Psoas muscle (tissue), 8 donors: ENCODE data around the gene LRRC56. TPM values are rescaled to one million over a fixed set of nuclear protein-coding genes. Genes with fewer than 3 reads are reported as not detected.
"Not testable (repeated sequence)": the region's sequence is repeated elsewhere in the genome, so short reads cannot be mapped to it uniquely, and the experiment has no call there.

Source experiments
- ATAC-seq, 4 donors: fragments of 200-7000 bp; cut with Tn5 transposase; one replicate each; pipeline ENCODE4 v1.9.1; 2020; ENCODE audit warnings: moderate library complexity in 3 of 4, mild to moderate bottlenecking in 2 of 4
- DNase-seq, 2 donors: peaks; one replicate each; pipeline ENCODE4 v3.0.0-alpha.2; 2020
- H3K27ac ChIP-seq: fragments of 200-600 bp; one replicate; pipeline ENCODE4 v1.8.0; 2022
- H3K27me3 ChIP-seq, 3 donors: fragments of 200-600 bp in 1 of 3; one replicate each; pipeline versions ENCODE4 v1.6.1 to v1.8.0; 2013 to 2022; ENCODE audit warnings: low read length in 2 of 3, mild to moderate bottlenecking in 2 of 3, moderate library complexity in 1 of 3; ENCODE audit not compliant: insufficient read depth in 3 of 3
- H3K36me3 ChIP-seq, 2 donors: fragments of 200-600 bp in 1 of 2; one replicate each; pipeline versions ENCODE4 v1.6.1 to v1.8.0; 2013 to 2022; ENCODE audit warnings: low read depth in 1 of 2, mild to moderate bottlenecking in 1 of 2, moderate library complexity in 1 of 2; ENCODE audit not compliant: insufficient read depth in 1 of 2
- H3K4me1 ChIP-seq: fragments of 200-600 bp; one replicate; pipeline ENCODE4 v1.8.0; 2022
- H3K4me3 ChIP-seq: fragments of 200-600 bp; one replicate; pipeline ENCODE4 v1.8.0; 2022; ENCODE audit warnings: mild to moderate bottlenecking
- H3K9me3 ChIP-seq: fragments of 200-600 bp; one replicate; pipeline ENCODE4 v1.8.0; 2022
- WGBS, 3 donors: extraction: QIAGEN DNeasy Blood & Tissue Kit; methylation state at CpG; one replicate each; pipeline versions ENCODE4 v1.1.6 to v1.1.7; 2013; 5-methylcytosine and 5-hydroxymethylcytosine counted together
- intact Hi-C, 2 donors: fragments of 100-400 bp; cut with DNase I; formaldehyde crosslinking; loops; one replicate each; pipeline versions ENCODE4 v1.11.0 to v1.14.2; 2022
- polyA plus RNA-seq, 3 donors: library from polyadenylated mRNA; stranded (reverse); fragments of 200-250 nt; gene quantifications; one replicate each; pipeline ENCODE4 v1.2.3, GENCODE V29; 2013
- total RNA-seq, 4 donors: library from RNA; stranded (reverse); fragmentation: NEBNext Ultra II Directional in 2 of 4; extraction: Animal tissue kit (Norgen Biotek cat#: 25700) in 2 of 4; gene quantifications; one replicate each; pipeline versions ENCODE4 v1.2.1 to v1.2.4, GENCODE V29; 2021 to 2023
- TF ChIP-seq, protein P1 (sequence below): fragments of 200-600 bp; IDR thresholded peaks from one replicate; pipeline ENCODE4 v1.8.0; 2022; ENCODE audit warnings: antibody characterized with exemption
- donor health status: healthy with polysubstance abuse.
- donor health status: DM: no; HTN: no; CAD: no; lungs with moderate emphysema.
- donor health status: Bipolar disorder and iron deficiency.
- donor health status: healthy.
- donor health status: DM: yes; HTN: yes; CAD: no.
- donor health status: DM: no; HTN: no; CAD: no.
- donor health status: DM: no; HTN: no; CAD: no.
- donor health status: DM: yes; HTN: yes; CAD: no.

LRRC56 gene
- total and polyA plus RNA-seq, 7 donors = 0.30 to 0.84 (median 0.54) TPM; not detected in 1

DNA sequence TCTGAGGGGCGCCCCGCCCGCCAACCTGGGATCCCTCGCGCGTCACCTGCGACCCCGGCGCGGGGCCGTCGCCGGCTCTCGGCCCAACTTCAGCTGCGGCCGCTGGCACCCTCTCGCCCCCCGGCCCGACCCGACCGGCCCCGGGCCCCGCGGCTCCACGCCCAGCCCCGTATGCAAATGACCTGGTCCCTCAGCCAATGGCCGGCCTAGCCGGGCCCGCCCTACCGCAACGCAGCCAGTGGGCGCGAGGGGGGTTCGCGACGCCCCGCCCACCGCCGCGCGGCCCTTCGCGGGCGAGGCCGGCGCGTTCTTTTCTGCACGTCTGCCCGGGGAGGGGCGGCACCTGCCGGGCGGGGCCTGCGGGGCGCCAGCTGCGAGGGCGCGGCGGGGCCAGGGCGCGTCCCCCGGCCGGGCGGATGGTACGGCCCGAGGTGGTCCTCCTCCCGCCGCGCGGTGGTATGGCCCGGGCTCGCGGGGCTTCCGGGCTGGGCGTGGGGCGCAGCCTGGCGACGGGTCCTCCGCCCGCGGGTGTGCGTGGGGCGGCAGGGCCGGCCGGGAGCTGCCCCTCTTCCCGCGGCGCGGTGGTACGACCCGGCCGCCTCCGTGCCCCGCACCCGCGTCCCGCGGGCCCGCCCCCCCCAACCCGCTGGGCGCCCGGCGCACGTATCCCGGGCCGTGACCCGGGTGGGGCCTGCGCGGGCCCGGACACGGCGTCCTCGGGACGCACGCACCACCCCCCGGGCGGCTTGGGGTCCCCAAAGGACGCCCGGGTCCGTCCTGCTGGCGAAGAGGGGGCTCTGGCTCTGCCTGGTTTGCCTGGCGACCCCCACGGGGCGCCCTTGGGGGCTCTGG lies 31.2 kb downstream of the LRRC56 start:
- TF ChIP-seq, protein P1, sequence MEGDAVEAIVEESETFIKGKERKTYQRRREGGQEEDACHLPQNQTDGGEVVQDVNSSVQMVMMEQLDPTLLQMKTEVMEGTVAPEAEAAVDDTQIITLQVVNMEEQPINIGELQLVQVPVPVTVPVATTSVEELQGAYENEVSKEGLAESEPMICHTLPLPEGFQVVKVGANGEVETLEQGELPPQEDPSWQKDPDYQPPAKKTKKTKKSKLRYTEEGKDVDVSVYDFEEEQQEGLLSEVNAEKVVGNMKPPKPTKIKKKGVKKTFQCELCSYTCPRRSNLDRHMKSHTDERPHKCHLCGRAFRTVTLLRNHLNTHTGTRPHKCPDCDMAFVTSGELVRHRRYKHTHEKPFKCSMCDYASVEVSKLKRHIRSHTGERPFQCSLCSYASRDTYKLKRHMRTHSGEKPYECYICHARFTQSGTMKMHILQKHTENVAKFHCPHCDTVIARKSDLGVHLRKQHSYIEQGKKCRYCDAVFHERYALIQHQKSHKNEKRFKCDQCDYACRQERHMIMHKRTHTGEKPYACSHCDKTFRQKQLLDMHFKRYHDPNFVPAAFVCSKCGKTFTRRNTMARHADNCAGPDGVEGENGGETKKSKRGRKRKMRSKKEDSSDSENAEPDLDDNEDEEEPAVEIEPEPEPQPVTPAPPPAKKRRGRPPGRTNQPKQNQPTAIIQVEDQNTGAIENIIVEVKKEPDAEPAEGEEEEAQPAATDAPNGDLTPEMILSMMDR = no peak
- WGBS, 3 donors = 1% methylated on average over 76 to 123 of the region's 123 CpGs
- peak; percentile 94 to 97 for DNase-seq

DNA sequence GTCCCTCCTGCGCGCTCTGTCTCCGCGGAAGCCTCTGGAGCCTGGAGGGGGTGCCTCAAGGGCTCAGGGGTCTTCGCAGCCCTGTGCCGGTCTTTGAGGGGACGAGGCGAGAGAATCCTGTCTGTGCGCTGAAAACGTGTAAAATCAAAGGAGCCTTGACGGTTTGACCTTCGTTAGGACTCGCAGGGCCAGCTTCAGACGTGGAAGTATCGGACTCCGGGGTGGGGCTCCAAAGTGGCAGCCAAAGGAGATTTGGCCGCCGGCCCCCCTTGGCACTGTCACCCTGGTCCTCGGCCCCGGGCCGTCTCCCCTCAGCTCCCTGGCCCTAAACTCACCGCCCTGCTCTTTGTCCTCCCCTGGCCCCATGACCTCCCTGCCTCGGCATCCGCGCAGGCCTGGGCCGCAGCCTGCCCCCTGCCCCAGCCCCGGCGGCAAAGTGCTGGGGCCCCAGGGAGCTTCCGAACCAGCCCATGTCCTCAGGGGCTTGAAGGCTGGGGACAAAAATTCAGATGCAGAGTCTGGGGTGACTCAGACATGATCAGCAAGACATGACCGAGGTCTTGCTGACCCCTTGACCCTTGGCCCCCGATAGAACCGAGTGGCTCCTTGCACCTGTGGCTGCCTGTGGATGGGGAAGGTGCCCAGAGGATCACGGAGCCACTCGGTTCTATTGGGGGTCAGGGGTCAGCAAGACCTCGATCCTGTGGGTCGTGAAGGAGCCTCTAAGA lies 32.0 kb downstream of the LRRC56 start:
- TF ChIP-seq, protein P1 = no peak
- Histone ChIP-seq H3K4me3 (peak overlapping the region; percentile 75), H3K27ac (peak overlapping the region; percentile 88), H3K9me3 (no peaks in the 10 kb centered on the region), H3K36me3 (no peaks in the 10 kb centered on the region), H3K4me1 (peaks cover 10% of the 10 kb centered on the region), H3K27me3 (no peaks in the 10 kb centered on the region)
- WGBS, 3 donors = 14 to 31% (median 19%) methylated on average over 31 to 36 of the region's 36 CpGs
- ATAC-seq (peak in 1 of 4 donors; percentile 24), DNase-seq (peak; percentile 52 to 73)
- intact Hi-C loops = no loop called here

More for the DNA sequence above, 31.2 kb downstream of the LRRC56 start:
- no peaks in the 10 kb centered on the region for H3K27me3 ChIP-seq
- no peaks in the 10 kb centered on the region for H3K36me3 ChIP-seq
- no peaks in the 10 kb centered on the region for H3K9me3 ChIP-seq
- ATAC-seq = peak; percentile 94 to 95 (median 94)
- H3K4me3 ChIP-seq = peak overlapping the region; percentile 75
- H3K27ac ChIP-seq = peak overlapping the region; percentile 88
- intact Hi-C loops = no loop called here
- H3K4me1 ChIP-seq = peaks cover 9% of the 10 kb centered on the region

DNA sequence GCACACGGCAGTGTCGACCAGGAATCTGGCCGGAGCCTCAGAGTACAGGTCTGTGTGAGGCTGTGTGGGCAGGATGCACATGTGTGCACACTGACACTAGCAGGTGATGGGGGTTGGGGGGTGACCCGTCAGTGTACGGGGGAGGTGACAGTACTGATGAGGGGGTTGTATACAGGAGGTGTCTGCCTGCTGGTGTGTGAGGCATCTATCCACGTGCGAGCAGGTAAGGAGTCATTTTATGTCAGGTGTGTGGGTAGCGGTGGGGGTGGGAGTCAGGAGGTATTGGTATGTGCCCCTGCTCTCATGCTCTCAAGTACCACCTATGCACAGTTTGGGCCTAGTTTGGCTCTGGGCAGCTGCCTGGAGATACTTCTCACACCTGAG lies 34.5 kb downstream of the LRRC56 start:
- intact Hi-C loops = loop anchor here in 1 of 2 donors (10.0 kb wide), 1 partner anchor 123 kb away; the partner anchor contains the start of genes DEAF1 and TMEM80
- Histone ChIP-seq H3K4me3 (no peak overlapping the region), H3K27ac (no peak overlapping the region), H3K27me3 (no peaks in the 10 kb centered on the region), H3K9me3 (no peaks in the 10 kb centered on the region), H3K36me3 (no peaks in the 10 kb centered on the region), H3K4me1 (peaks cover 17% of the 10 kb centered on the region)
- 71 to 74% (median 71%) methylated on average over 8 of the region's 8 CpGs for WGBS, 3 donors
- no peak for DNase-seq
- ATAC-seq = no peak
- TF ChIP-seq, protein P1 = no peak

DNA sequence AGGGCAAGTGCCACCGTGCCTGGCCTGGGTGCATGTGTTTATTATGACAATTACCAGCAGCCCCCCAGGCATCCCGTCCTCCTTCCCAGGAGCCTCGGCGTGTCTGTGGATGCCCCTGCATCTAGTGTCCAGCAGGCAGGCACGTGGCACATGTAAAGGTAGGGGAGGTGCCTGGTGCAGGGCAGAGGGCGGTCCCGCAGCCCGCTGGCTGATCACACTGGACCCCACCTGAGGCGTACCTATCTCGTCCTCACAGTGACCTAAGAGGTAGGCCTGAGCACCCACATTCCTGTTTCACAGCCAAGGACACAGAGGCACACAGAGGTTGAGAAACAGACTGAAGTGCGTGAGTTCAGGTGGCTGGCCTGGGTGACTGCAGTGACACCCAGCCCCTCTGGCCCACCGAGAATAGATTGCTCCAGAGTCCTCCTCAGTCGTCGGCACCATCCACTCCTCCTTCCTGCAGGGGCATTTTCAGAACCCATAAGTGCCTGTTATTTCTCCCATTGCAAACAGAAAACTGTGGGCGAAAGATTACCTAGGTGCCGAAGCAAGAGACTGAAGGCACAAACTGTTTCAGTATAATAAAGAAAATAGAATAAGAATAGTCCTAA lies 35.9 kb downstream of the LRRC56 start:
- TF ChIP-seq, protein P1 = no peak
- Histone ChIP-seq H3K9me3 (no peaks in the 10 kb centered on the region), H3K27me3 (no peaks in the 10 kb centered on the region), H3K4me1 (peaks cover 27% of the 10 kb centered on the region), H3K27ac (no peak overlapping the region), H3K36me3 (no peaks in the 10 kb centered on the region), H3K4me3 (no peak overlapping the region)
- no peak for DNase-seq
- 79 to 91% (median 89%) methylated on average over 16 of the region's 16 CpGs for WGBS, 3 donors
- intact Hi-C loops = loop anchor here in 1 of 2 donors (10.0 kb wide), 1 partner anchor 122 kb away; the partner anchor contains the start of genes DEAF1 and TMEM80
- ATAC-seq = no peak

DNA sequence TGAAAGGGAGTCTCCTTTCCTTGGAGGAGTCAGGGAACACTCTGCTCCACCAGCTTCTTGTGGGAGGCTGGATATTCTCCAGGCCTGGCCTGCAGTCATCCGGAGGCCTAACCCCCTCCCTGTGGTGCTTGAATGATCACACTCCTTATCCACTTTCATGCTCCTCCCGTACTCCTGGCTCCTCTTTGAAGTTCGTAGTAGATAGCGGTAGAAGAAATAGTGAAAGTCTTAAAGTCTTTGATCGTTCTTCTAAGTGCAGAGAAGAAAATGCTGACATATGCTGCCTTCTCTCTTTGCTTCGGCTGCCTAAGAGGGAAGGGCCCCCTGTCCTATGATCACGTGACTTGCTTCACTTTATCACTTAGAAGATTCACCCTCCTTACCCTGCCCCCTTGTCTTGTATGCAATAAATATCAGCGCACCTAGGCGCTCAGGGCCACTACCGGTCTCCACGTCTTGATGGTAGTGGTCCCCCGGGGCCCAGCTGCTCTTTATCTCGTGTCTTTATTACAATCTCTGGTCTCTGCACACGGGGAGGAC lies 36.8 kb downstream of the LRRC56 start:
- peak overlapping the region; percentile 80 for H3K4me3 ChIP-seq
- 50 to 68% (median 68%) methylated on average over 14 of the region's 14 CpGs for WGBS, 3 donors
- DNase-seq = not testable (repeated sequence)

More for the DNA sequence above, 36.8 kb downstream of the LRRC56 start:
- not testable (repeated sequence) for H3K36me3 ChIP-seq, H3K27me3 ChIP-seq, H3K27ac ChIP-seq, ATAC-seq, H3K9me3 ChIP-seq
- intact Hi-C loops = loop anchor here in 1 of 2 donors (10.0 kb wide), 1 partner anchor 121 kb away; the partner anchor contains the start of genes DEAF1 and TMEM80
- H3K4me1 ChIP-seq = peaks cover 34% of the 10 kb centered on the region
